Stimulated activated CD4-positive, alpha-beta T cell treated with anti-CD3 and anti-CD28 coated beads, TNF-alpha, amount 100 ng/mL, for 1 hour (primary cell): ENCODE data around the gene DESI2.

ENCODE experiments used
- DNase-seq, 3 donors: peaks; one replicate each; pipeline ENCODE4 v3.0.0-alpha.2; 2020; ENCODE audit warnings: low read depth in 3 of 3, low spot score in 1 of 3

DESI2 gene

DNA sequence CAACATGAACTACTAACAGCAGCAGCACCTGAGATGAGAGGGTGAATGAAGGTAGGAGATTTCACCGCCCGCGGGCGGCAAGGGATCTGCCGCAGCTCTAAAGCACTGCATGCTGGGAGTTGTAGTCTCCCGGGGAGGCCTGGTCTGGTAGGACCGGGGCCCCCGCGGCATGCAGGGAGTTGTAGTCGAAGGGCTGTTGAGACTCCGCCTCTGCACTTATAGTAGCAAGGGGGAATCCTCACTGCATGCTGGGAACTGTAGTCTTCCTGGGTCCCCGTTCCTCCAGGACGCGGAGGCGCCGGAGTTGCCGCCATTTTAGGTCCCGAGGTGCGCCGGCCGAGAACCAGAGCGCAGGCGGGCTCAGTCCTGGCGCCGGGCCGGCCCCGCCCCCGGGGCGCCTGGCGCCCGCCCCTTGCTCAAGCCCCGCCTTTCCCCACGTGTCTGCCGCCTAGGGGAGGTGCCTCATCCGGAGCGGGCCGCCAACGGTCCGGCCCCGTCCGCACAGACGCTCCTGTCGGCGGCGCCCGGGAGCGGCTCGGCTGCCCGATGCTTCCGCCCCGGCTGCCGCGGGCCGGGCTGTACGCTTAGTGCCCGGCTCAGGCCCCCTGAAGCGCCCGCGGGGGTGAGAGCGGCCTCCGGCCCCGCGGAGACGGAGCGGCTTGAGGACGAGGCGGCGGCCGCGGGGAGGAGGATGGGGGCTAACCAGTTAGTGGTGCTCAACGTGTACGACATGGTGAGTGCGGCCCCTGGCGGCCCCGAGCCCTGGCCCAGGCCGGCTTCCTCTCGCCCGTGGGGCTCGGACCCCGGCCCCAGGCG lies at the start of gene DESI2:
Gene DESI2, plus strand, starts transcription at position 504 of the 816 bp plus-strand sequence. Its CDS starts 188 bp downstream, at position 692.
- DNase-seq: peak; percentile 93 to 97 (median 95)

GRCh38 chr1:244603498-244603897 lies 49.4 kb upstream of the DESI2 start:
- DNase-seq: no peak

DNA sequence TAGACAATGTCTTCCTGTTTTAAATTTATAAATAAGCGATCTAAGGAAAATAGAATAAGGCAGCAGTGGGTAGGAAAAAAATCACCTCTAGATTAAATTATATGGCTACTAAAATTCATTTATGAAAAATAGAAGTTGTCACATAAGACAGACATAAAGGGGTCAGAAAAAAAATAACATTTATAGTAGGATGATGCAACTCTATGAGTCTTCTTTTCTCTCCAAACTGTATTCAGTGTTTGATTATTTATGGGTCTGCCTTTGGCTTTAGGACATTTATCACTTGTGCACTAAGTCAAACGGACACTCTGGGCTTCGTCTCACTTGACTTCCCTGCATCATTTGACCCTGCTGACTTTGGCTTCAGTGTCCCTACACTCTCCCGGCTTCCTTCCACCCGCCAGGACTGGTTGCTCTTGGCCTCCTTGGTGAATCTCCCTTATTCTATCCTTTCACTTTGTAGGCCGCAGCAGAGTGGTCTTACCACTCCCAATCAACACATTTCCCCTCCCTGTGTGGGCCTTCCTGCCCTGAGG lies 47.0 kb upstream of the DESI2 start:
- no peak for DNase-seq

- no peak for DNase-seq
Measured at GRCh38 chr1:244614113-244614836, 38.7 kb upstream of the DESI2 start.

GRCh38 chr1:244614879-244615278 lies 38.0 kb upstream of the DESI2 start:
- no peak for DNase-seq

DNA sequence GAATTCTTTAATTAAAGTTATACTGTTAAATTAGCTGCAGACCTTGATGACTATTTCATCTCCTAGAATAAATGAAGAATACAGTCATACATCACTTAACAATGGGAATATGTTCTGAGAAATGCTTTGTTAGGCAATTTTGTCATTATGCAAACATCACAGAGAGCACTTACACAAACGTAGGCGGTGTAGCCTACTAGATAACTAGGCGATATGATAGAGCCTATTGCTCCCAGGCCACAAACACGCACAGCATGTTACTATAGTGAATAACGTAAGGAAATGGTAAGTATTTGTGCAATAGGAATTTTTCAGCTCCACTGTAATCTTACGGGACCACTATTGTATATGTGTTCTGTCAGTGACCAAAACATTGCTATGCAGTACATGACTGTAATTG lies 37.6 kb upstream of the DESI2 start:
- DNase-seq: no peak

GRCh38 chr1:244626709-244627108 lies 26.2 kb upstream of the DESI2 start:
- DNase-seq: no peak

DNA sequence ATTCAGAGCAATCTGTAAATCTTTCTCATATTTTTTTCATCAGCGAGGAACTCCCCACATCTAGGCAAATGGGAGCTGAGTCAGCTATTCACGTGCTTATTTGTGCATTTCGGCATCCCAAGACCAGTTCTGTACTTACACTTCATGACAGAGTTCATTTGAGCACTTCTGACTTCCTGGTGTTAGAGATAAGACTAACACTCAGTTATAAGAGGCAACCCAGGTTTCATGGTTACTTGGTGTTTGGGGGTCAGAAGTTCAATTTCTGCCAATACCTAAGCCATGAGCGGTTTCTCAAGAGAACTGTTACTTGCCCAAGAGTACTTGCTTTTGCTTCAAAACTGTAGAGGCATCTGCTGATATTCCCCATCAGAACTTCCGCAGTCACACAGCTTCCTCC lies 24.1 kb upstream of the DESI2 start:
- DNase-seq: no peak

- DNase-seq: no peak
Measured at GRCh38 chr1:244633140-244633539, 19.8 kb upstream of the DESI2 start.

DNA sequence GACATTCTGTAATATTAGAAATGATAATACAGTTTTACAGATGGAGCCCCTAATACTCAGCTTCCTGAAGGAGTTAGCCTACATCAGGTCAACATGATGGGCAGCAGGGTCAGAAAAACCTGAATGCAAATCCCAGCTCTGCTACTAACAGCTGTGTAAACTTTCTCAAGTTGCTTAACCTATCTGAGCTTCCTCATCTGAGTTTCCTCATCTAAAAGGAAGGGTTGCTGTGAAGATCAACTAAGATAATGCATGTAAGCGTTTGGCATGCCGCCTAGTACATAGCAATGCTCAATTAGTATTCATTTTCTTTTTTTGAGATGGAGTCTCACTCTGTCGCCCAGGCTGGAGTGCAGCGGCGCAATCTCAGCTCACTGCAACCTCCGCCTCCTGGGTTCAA lies 18.4 kb upstream of the DESI2 start:
- DNase-seq: no peak

- no peak for DNase-seq
Measured at GRCh38 chr1:244636488-244637259, 16.3 kb upstream of the DESI2 start.

DNA sequence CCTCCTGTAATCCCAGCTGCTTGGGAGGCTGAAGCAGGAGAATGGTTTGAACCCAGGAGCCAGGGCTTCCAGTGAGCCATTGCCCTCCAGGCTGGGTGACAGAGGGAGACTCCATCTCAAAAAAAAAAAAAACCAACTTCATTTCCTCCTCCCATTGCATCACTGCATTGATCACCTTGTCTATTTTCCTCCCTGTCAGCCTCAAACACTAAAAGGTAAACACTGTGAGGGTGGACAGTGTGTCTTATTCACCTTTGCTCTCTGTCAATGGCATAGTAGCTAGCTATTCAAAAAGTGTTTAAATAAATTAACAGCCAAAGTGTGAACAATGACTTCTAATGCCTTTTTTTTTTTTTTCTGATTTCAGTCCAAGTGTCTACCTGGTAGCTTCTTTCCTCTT lies 13.4 kb upstream of the DESI2 start:
- DNase-seq: no peak

- DNase-seq: no peak
Measured at GRCh38 chr1:244640917-244641316, 12.0 kb upstream of the DESI2 start.

DNA sequence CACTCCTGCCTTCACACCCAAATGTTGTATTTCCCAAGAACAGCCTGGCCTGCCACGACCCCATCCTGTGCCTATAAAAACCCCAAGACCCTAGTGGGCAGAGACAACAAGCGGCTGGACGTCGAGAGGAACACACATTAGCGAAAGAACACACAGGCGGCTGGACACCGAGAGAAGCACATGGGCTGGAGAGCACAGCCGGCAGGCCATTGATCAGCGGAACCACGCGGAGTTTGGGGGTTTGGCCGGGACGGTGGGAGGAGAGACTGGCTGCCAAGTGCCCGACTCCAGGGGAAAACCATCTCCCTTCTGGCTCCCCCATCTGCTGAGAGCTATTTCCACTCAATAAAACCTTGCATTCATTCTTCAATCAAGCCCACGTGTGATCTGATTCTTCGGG lies 10.4 kb upstream of the DESI2 start:
- DNase-seq: no peak

DNA sequence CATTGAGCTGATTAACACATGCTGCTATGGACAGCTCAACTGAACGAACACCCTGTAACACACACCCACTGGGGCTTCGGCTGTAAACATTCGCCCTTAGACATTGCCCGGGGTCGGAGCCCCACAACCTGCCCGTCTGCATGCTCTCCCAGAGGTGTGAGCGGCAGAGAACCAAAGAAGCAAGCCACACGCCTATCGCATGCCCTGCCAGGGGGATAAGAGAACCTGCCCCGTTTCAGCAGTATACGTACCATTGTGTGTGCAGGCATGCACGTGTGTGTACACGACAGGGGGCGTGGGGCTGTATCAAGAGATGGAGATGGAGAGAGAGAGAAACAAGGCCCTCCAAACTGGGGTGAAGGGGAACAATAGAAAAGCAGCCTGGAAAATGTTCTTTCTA lies 9.9 kb upstream of the DESI2 start:
- DNase-seq: no peak

- DNase-seq: no peak
Measured at GRCh38 chr1:244645414-244645813, 7.5 kb upstream of the DESI2 start.

DNA sequence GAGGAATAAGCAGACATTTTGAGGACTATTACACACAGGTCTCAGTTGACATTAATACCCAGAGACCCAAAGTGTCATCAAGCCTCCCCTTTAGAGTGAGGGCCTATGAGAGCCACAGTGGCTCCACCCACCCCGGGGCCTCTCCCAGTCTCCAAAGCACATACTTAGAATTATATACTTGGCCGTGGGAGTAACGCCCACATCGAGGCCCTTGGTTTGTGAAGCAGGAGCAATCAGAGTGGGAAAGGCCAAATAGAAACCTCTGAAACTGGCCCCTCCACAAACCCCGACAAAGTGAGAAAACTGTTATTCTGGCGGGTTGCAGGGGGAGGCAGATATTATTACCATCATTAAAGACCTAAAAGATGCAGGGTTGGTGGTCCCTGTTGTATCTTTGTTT lies 7.0 kb upstream of the DESI2 start:
- DNase-seq: no peak

GRCh38 chr1:244647819-244648218 lies 5.1 kb upstream of the DESI2 start:
- no peak for DNase-seq

DNA sequence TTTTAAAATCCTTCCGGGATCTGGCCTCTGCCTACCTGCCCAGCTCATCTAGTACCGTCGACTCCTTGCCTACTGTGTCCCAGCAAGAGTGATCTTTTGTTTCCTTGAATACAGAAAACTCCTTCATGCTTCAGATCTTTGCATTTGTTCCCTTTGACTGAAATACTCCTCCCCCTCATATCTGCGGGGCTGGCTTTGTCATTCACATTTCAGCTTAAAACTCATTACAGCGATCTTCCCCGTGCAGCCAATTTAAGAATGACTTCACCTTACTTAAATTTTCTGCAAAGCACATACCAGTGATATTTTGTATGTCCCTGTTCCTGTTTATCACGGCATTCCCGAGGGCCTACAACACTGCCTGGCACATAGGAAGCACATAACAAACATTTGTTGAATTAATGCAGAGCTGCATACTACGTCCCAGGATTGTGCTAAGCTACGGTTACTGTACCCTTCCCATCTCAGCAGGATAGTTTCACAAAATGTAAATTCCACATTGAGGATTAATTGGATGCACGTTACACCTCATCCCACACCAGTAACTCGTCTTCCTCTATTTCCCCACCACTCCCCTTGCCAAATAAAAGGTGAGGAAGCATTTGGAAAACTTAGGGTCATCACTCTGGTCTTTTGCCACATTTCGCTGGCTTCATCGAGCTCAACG lies 837 bp upstream of the DESI2 start:
- DNase-seq: no peak

DNA sequence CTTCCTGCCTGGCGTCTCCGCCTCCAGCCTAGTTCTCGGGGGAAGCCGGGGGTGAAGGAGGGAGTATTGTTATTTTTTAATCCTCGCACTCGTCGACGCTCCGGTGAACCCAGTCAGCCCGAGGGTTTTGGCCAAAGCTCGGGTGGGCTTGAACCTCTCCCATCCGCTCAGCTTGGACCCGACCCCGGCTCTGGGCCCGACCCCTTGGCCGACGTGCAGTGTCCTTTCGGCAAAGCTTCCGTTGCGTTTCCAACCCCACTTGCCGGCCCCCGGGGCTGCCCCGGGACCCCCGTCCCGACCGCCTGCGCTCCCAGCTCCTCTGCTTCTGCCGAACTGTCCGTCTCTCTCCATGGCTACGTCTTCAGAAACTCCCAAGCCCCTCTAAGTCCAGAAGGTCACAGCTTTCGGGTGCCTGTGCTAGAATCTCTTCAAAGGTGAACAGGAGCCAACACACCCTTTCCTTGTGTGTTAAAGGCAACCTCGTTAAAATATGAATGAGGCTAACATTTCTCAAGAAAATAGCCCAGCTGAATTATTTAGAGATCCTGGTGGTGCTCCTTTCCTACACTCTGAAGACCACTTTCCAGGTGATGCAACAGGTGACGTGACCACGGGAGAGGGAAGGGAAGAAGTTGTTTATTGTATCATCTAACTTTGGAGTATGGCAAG lies 647 bp downstream of the DESI2 start:
- DNase-seq: no peak
